Lower lobe of right lung (tissue), 2 donors: Measurements from ENCODE around the gene VAT1. TPM values are rescaled to one million over a fixed set of nuclear protein-coding genes. Genes with fewer than 3 reads are reported as not detected.

Experiments used
- ATAC-seq, 2 donors: fragments of 200-7000 bp; cut with Tn5 transposase; one replicate each; pipeline ENCODE4 v1.9.1; 2020 to 2022; ENCODE audit warnings: mild to moderate bottlenecking in 2 of 2, moderate library complexity in 2 of 2
- DNase-seq: peaks from one replicate; pipeline ENCODE4 v3.0.0-alpha.2; 2020
- H3K27ac ChIP-seq: fragments of 200-600 bp; one replicate; pipeline ENCODE4 v1.8.0; 2022
- H3K27me3 ChIP-seq: fragments of 200-600 bp; one replicate; pipeline ENCODE4 v1.8.0; 2022; ENCODE audit warnings: low read depth
- H3K36me3 ChIP-seq: fragments of 200-600 bp; one replicate; pipeline ENCODE4 v1.8.0; 2022; ENCODE audit warnings: mild to moderate bottlenecking
- H3K4me1 ChIP-seq: fragments of 200-600 bp; one replicate; pipeline ENCODE4 v1.8.0; 2022
- H3K4me3 ChIP-seq: fragments of 200-600 bp; one replicate; pipeline ENCODE4 v1.8.0; 2022; ENCODE audit warnings: mild to moderate bottlenecking
- H3K9me3 ChIP-seq: fragments of 200-600 bp; one replicate; pipeline ENCODE4 v1.8.0; 2022
- intact Hi-C: fragments of 100-400 bp; cut with DNase I; formaldehyde crosslinking; loops from one replicate; pipeline ENCODE4 v1.11.0; 2022
- long read RNA-seq: library from polyadenylated mRNA; unstranded; transcript quantifications from one replicate; pipeline ENCODE4 v2.0.0, GENCODE V29; 2021
- total RNA-seq: library from RNA; stranded (reverse); fragmentation: NEBNext Ultra II Directional; extraction: Animal tissue kit (Norgen Biotek cat#: 25700); gene quantifications from one replicate; pipeline ENCODE4 v1.2.1, GENCODE V29; 2021
- TF ChIP-seq, protein P1 (sequence below): fragments of 200-600 bp; IDR thresholded peaks from one replicate; pipeline ENCODE4 v1.8.0; 2022; ENCODE audit warnings: antibody characterized with exemption, mild to moderate bottlenecking
- donor health status: DM: no; HTN: yes; CAD: no; lungs with severe emphysema.

Gene VAT1
- total RNA-seq = 382 TPM
- long read RNA-seq, transcript VAT1-201 (6 exons, 2,734 nt) = major isoform, 311 of 414 reads
- long read RNA-seq, partial matches to known transcripts = 22 of 414 reads
- long read RNA-seq, other reads (novel, unspliced or antisense) = 80 of 414 reads

DNA sequence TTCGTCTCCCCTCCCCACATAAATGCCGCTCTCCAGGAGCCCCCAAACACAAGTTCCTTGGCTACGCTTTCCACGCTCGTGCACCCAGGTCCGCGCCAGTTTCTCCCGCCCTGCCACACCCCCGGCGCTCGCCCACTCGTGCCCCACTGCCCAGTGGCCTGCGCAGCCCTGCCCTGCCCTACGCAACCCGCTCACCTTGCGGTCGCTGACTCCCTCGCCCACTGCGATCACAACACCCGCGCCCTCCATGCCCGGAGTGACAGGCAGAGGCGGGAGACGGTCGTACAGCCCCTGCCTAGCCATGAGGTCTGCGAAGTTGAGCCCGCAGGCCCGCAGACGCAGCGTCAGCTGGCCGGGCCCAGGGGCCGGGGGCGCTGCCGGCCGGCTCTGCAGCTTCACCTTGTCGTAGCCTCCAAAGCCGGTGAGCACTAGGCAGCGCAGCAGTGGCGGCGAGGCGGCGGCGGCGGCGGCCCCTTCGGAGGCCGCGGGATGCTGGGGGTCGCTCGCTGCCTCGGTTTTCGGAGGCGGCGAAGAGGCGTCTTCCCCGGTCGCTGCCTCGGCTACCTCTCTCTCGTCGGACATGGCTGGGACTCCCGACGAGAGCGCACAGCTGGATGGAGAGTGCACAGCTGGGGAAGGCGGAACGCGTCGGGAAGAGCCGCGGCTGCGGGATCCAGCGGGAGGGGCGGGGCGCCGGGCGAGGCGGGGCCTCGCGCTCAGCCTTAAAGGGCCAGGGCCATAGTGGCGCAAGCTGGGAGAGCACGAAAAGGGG is at the start of gene VAT1:
Gene VAT1, minus strand, starts transcription at position 645 of the 772 bp plus-strand sequence. Its CDS starts 63 bp downstream, at position 582.
- peak within 1 kb of the TSS; percentile 100 for H3K4me3 ChIP-seq
- peaks cover 49% of the 10 kb centered on the region for H3K4me1 ChIP-seq
- intact Hi-C loops = no loop called here
- TF ChIP-seq, protein P1, sequence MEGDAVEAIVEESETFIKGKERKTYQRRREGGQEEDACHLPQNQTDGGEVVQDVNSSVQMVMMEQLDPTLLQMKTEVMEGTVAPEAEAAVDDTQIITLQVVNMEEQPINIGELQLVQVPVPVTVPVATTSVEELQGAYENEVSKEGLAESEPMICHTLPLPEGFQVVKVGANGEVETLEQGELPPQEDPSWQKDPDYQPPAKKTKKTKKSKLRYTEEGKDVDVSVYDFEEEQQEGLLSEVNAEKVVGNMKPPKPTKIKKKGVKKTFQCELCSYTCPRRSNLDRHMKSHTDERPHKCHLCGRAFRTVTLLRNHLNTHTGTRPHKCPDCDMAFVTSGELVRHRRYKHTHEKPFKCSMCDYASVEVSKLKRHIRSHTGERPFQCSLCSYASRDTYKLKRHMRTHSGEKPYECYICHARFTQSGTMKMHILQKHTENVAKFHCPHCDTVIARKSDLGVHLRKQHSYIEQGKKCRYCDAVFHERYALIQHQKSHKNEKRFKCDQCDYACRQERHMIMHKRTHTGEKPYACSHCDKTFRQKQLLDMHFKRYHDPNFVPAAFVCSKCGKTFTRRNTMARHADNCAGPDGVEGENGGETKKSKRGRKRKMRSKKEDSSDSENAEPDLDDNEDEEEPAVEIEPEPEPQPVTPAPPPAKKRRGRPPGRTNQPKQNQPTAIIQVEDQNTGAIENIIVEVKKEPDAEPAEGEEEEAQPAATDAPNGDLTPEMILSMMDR = no peak
- DNase-seq (peak; percentile 89), ATAC-seq (peak; percentile 84 to 87)
- no peaks in the 10 kb centered on the region for H3K9me3 ChIP-seq
- H3K27me3 ChIP-seq = no peaks in the 10 kb centered on the region
- H3K36me3 ChIP-seq = peaks cover 16% of the 10 kb centered on the region
- H3K27ac ChIP-seq = peak within 1 kb of the TSS; percentile 89

DNA sequence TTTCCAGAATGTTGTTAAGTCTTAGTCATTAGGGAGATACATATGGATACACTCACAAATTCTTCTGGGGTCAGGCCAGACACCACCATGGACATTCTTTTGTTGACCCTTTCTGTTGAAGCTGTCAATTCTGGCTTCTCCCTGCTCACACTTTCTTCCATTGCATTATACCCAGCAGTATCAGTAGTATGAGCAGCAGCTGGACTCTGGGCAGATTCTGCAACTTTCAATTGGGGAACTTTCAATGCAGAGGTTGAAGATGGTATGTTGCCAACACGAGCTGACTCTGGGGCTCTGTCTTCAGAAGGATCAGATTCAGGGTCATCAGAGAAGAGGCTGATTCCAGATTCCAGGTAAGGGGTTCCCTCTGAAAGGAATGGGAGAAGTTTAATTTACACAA is 48.7 kb upstream of the VAT1 start:
- H3K4me3 ChIP-seq = no peak overlapping the region
- no peak overlapping the region for H3K27ac ChIP-seq
- intact Hi-C loops = no loop called here
- no peak for DNase-seq
- no peaks in the 10 kb centered on the region for H3K9me3 ChIP-seq
- H3K27me3 ChIP-seq = no peaks in the 10 kb centered on the region
- H3K4me1 ChIP-seq = no peaks in the 10 kb centered on the region
- ATAC-seq = no peak
- TF ChIP-seq, protein P1 = no peak
- no peaks in the 10 kb centered on the region for H3K36me3 ChIP-seq

DNA sequence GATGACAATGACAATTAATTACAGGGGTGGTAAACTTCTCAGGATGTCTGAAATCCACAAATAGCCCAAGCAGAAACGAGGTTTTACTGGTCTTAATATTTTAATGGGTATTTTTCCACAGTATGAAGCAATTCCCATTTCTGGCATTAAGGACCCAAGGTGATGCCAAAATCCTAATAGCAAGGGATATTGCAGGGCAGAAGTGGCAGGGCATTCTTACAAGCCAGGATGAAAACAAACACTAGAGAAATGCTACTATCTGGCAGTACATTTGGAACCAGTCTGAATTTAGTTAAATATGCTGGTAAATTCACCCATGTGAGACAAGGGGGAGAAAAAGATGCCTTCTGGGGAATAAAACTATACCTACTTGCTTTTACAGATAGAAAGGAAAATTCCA is 48.1 kb upstream of the VAT1 start:
- DNase-seq = no peak
- TF ChIP-seq, protein P1 = no peak
- Histone ChIP-seq H3K36me3 (no peaks in the 10 kb centered on the region), H3K4me1 (no peaks in the 10 kb centered on the region), H3K27me3 (no peaks in the 10 kb centered on the region), H3K9me3 (no peaks in the 10 kb centered on the region), H3K27ac (no peak overlapping the region), H3K4me3 (no peak overlapping the region)
- intact Hi-C loops = no loop called here
- no peak for ATAC-seq

DNA sequence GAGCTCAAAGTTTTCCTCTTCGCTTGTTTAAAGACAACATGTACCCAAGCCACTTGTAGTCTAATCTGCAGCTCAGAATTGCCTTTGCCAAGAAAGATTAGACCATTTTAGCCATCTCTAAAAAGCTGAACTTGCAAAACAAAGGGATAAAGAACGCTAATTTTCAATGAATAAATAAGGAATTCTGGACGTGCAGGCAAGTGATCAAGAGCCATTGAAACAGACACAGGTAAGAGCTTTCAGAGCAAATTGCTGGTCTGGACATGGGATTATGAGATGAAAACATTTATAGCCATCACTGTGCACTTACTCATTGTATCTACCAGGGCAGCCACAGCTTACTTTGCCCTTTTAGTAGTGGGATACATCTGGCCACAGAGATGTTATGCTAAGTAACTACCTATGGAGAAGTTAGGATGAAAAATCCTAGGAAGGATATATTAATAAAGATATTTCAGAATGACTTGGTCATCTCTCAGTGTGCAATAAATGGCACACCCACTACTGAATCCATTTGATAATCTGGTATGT is 47.2 kb upstream of the VAT1 start:
- no peak overlapping the region for H3K27ac ChIP-seq
- no peak for DNase-seq
- no peaks in the 10 kb centered on the region for H3K27me3 ChIP-seq
- no peak for ATAC-seq
- intact Hi-C loops = no loop called here
- H3K36me3 ChIP-seq = no peaks in the 10 kb centered on the region
- no peaks in the 10 kb centered on the region for H3K9me3 ChIP-seq
- H3K4me3 ChIP-seq = no peak overlapping the region
- H3K4me1 ChIP-seq = no peaks in the 10 kb centered on the region
- TF ChIP-seq, protein P1 = no peak

DNA sequence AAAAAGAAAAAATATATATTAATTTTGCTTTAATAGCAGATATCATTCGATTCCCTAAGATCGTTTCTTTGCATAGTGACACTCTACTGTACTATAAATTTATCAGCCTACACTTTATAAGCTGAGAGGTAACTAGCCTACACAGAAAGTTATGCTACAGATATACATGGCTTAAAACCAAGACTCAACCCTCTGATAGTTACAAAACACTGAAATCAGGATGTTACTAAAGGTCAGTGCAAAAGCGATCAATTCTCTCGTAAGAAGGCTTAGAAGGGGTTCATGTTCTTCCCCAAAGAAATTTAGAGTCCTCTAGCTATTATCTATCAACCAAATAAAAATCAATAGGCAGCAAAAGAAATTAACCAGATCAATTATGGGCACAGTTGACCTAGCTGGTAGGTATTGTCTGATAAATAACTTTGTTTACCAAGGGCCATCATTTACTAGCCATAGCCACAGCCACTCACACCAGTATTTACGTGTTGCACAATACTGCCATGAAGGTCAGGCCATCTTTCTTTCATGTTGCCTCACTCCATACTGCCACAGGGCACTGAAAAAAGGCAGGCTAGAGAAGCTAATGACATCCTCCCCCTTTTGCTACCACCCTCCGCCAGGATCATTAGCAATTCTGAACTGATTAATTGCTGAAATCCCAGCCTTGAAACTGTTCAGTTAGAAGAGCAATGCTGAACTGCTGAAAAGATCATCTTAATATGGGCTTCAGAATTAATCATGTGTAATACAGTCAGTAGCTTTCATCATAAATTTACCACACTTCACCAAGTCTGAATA is 46.6 kb upstream of the VAT1 start:
- Histone ChIP-seq H3K27ac (no peak overlapping the region), H3K4me1 (no peaks in the 10 kb centered on the region), H3K9me3 (no peaks in the 10 kb centered on the region), H3K36me3 (no peaks in the 10 kb centered on the region), H3K27me3 (no peaks in the 10 kb centered on the region), H3K4me3 (no peak overlapping the region)
- no peak for DNase-seq
- intact Hi-C loops = no loop called here
- ATAC-seq = no peak
- TF ChIP-seq, protein P1 = no peak
